ENCODE data around the gene OR56B4. TPM values are rescaled to one million over a fixed set of nuclear protein-coding genes. Genes with fewer than 3 reads are reported as not detected.
"Not testable (repeated sequence)": the region's sequence is repeated elsewhere in the genome, so short reads cannot be mapped to it uniquely, and the experiment has no call there.

Gene OR56B4
- not detected for total RNA-seq

GRCh38 chr11:6107384-6107783 is at the start of gene OR56B4:
OR56B4 (plus strand) TSS chr11:6107684; CDS start chr11:6107779, 95 bp downstream.
- DNase-seq (ENCODE audit: low spot score), result not testable (repeated sequence)

GRCh38 chr11:6061475-6061874 is 46.0 kb upstream of the OR56B4 start:
- no peak for DNase-seq (ENCODE audit: low spot score)

- no peak for DNase-seq (ENCODE audit: low spot score)
These were observed 44.7 kb upstream of the OR56B4 start for GRCh38 chr11:6062691-6063358.

DNA sequence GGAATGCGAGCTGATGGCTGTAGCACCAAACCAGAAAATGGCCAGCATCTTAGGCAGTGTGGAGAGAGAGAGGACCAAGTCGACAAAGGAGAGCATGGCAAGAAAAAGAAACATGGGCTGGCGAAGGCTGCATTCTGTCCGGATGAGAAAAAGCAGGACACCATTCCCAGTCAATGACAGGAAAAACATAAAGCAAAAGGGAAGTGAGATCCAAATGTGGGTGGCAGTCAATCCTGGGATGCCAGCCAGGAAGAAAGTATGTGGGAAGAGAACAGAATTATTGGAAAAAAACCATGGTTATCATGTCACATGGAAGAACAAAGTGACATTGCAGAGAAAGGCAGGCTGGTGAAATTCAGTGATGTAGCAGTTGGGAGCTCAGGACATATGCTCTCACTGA is 40.0 kb upstream of the OR56B4 start:
- no peak for DNase-seq (ENCODE audit: low spot score)

- not testable (repeated sequence) for DNase-seq (ENCODE audit: low spot score)
These were observed 31.0 kb upstream of the OR56B4 start for GRCh38 chr11:6076443-6076842.

- DNase-seq (ENCODE audit: low spot score), result no peak
These were observed 29.8 kb upstream of the OR56B4 start for GRCh38 chr11:6077723-6078122.

DNA sequence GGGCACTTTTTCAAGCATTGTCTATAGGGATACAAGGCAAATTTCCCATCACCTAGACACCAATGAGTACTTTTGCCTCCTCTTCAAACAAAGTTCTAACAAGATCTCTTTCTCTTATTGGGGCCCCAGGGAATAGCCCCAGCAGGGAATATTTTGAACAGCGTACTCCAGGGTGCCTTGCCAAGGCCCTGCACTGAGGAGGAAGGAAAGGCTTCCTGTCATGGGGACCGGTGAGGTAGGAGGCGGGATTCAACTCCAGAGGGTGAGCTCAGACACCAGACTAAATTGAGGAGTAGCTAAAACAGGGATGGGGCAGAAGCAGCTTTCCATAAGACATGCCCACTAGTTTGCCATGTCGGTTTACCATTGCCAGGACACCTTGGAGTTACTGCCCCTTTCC is 28.0 kb upstream of the OR56B4 start:
- DNase-seq (ENCODE audit: low spot score), result no peak

DNA sequence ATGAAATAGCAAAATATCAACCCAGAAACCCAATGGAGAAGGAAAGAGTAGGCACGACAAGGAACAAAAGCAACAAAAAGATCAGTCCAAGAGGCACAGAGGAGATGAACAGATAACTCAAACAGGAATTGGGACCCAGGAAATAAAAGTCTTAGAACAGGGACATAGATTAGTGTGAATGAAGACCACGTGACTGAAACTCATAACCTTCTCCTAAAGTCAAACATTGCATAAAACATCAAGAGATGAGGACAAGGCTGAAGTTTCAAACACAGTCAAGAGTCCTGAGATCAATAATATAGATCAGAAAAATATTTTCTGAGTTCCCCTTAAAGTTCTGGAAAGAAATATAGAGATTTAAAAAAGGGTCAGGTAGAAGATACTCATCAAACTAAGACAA is 24.4 kb upstream of the OR56B4 start:
- no peak for DNase-seq (ENCODE audit: low spot score)

DNA sequence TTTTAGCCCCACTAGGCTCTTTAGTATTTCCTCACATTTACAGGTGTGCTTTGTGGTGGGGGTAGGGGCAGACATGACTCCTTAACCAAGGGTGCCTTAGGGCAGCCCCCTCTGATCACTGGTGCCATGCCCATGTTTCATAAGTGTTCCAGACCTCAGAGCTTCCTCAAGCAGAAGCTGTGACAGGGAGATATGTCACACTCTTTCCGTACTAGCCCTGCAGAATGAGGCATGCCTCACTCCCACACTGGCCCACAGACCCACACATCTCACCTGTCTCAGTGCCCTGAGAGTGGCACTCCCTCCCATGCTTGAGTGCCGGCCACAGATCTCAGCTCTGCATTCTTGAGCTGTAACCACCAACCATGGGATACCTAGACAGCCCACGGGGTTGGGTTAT is 22.9 kb upstream of the OR56B4 start:
- no peak for DNase-seq (ENCODE audit: low spot score)

GRCh38 chr11:6094186-6094585 is 13.3 kb upstream of the OR56B4 start:
- no peak for DNase-seq (ENCODE audit: low spot score)

DNA sequence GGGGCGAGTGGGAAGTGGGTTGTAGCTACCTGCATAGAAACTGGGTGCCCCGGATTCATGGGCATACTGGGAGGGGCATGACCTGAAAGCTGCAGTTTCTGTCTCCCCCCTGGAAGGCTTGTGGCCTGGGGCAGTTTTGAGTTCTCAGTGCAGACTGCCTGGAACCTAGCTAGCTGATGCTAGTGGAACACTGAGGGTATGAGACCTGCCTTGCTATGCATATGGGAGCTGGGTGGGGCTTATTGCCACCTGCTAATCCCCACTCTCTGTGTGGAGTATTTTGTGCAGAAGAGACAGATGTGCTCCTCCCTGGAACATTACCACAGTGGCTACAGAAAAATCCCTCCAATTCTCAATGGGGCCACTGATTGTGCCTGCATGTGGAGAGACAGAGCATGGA is 11.7 kb upstream of the OR56B4 start:
- no peak for DNase-seq (ENCODE audit: low spot score)

DNA sequence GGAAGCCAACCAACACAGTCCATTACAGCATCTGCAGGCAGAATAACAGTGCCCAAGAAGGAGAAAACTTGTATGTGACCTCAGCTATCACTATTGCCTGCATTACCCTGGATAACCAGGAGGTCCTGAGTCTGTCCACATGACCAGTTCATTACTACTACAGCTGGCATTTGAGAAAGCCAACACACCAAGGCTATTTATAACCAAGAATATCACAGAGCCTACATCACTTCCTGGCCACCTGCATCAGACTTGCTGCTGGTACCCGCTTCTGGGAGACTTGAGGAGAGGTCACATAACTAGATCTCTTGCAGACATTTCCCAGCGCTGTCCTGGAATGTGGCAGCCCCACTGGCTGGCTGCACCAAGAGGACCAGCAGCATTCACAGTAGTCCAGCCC is 11.1 kb upstream of the OR56B4 start:
- no peak for DNase-seq (ENCODE audit: low spot score)

DNA sequence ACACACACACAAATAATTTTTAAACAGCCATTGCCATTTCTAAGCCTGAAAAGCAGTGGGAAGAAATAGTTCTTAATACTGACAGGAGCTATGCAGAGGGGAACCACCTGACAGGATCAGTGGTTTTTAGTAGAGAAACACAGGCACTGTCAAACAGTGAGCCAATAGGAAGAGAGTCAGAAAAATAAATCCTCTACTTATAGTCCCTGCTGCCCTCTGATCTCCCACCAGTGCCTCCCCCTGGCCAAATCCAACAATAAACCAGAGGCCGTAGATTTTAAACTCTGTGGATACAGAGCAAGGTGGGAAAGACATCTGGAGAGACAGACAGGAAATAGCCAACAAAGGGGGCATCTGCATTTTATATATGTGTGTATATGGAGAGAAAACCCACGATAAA is 7.9 kb upstream of the OR56B4 start:
- DNase-seq (ENCODE audit: low spot score), result no peak

DNA sequence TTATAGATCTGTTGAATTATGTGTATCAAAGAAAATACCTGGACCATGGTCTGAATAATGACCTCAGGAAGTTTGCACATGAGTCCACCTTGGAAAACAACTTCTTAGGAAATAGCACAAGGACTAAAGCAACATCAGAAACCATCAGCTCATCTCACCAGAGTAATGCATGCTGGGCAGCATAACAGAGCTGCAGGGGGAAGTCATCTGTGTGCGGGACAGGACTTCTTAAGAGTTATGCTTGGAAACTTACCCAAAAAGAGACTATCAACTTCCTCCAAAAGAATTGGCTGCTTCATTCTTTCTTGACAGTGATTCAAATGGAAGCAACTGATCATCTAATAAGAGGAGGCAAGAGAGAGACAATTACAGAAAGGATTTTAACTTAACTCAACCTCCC is 2.5 kb downstream of the OR56B4 start:
- no peak for DNase-seq (ENCODE audit: low spot score)

GRCh38 chr11:6111673-6112072 is 4.2 kb downstream of the OR56B4 start:
- no peak for DNase-seq (ENCODE audit: low spot score)

DNA sequence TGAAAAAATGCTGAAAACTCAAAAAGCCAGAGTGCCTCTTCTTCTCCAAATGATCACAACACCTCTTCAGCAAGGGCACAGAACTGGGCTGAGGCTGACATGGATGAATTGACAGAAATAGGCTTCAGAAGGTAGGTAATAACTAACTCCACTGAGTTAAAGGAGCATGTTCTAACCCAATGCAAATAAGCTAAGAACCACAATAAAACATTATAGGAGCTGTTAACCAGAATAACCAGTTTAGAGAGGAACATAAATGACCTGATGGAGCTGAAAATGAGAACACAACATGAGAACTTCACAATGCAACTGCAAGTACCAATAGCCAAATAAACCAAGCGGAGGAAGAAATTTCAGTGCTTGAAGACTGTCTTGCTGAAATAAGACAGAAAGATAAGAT is 9.2 kb downstream of the OR56B4 start:
- DNase-seq (ENCODE audit: low spot score), result no peak

GRCh38 chr11:6124245-6124644 is 16.8 kb downstream of the OR56B4 start:
- no peak for DNase-seq (ENCODE audit: low spot score)

- DNase-seq (ENCODE audit: low spot score), result no peak
These were observed 20.4 kb downstream of the OR56B4 start for GRCh38 chr11:6127881-6128280.

GRCh38 chr11:6129011-6129410 is 21.5 kb downstream of the OR56B4 start:
- DNase-seq (ENCODE audit: low spot score), result no peak

GRCh38 chr11:6129635-6130034 is 22.2 kb downstream of the OR56B4 start:
- no peak for DNase-seq (ENCODE audit: low spot score)

GRCh38 chr11:6132431-6132830 is 24.9 kb downstream of the OR56B4 start:
- DNase-seq (ENCODE audit: low spot score), result no peak

DNA sequence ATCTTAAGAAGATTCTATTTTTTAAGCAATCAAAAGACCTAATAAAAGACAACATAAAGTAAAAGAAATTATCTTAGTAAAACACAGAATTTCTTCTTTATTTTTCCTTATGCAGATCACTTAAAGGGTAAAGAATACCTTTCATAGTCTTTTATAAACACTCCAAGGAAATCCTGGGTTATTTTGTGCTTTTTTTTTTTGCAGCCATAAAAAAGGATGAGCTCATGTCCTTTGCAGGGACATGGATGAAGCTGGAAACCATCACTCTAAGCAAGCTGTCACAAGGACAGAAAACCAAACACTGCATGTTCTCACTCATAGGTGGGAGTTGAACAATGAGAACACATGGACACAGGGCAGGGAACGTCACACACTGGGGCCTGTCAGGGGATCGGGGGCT is 28.5 kb downstream of the OR56B4 start:
- DNase-seq (ENCODE audit: low spot score), result not testable (repeated sequence)

GRCh38 chr11:6142936-6143335 is 35.5 kb downstream of the OR56B4 start:
- no peak for DNase-seq (ENCODE audit: low spot score)

DNA sequence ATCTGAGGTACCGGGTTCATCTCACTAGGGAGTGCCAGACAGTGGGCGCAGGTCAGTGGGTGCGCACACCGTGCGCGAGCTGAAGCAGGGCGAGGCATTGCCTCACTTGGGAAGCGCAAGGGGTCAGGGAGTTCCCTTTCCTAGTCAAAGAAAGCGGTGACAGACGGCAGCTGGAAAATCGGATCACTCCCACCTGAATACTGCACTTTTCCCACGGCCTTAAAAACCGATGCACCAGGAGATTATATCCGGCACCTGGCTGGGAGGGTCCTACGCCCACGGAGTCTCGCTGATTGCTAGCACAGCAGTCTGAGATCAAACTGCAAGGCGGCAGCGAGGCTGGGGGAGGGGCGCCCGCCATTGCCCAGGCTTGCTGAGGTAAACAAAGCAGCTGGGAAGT is 36.3 kb downstream of the OR56B4 start:
- not testable (repeated sequence) for DNase-seq (ENCODE audit: low spot score)

Measured in mucosa of gallbladder (tissue), 1 donor.